WERI-Rb-1 (cell line): Measurements from ENCODE around the gene CYBB.
A peak's percentile ranks its signal among the peaks of the same experiment; 100 is the strongest.

ENCODE experiments used
- DNase-seq: peaks from one replicate; pipeline ENCODE4 v3.0.0-alpha.2; 2020
- H3K27ac ChIP-seq: fragments of 250-450 bp; sonication (Bioruptor Pico); 2 replicates; pipeline ENCODE4 v1.5.1; 2020; ENCODE audit warnings: mild to moderate bottlenecking, moderate library complexity
- H3K27me3 ChIP-seq: fragments of 250-450 bp; sonication (Bioruptor Pico); 2 replicates; pipeline ENCODE4 v1.5.1; 2021; ENCODE audit warnings: mild to moderate bottlenecking, low read depth, moderate library complexity; ENCODE audit not compliant: insufficient read depth, severe bottlenecking
- H3K36me3 ChIP-seq: fragments of 250-450 bp; sonication (Bioruptor Pico); 2 replicates; pipeline ENCODE4 v1.5.1; 2020; ENCODE audit warnings: mild to moderate bottlenecking, moderate library complexity
- H3K4me3 ChIP-seq: 2 replicates; pipeline ENCODE4 v1.5.1; 2011; ENCODE audit warnings: low read depth, mild to moderate bottlenecking, control low read depth, low read length
- H3K9me3 ChIP-seq: fragments of 250-450 bp; sonication (Bioruptor Pico); 2 replicates; pipeline ENCODE4 v1.5.1; 2021; ENCODE audit warnings: mild to moderate bottlenecking, moderate library complexity; ENCODE audit not compliant: severe bottlenecking
- CTCF ChIP-seq: IDR thresholded peaks from 2 replicates; pipeline ENCODE4 v1.5.1; 2011; ENCODE audit warnings: low read depth, mild to moderate bottlenecking, control low read depth, inconsistent platforms, low read length

Gene CYBB

GRCh38 chrX:37776987-37777325 is 2.9 kb upstream of the CYBB start:
- Histone ChIP-seq H3K36me3 (no peaks in the 10 kb centered on the region), H3K4me3 (no peak overlapping the region), H3K9me3 (no peaks in the 10 kb centered on the region), H3K27me3 (no peaks in the 10 kb centered on the region), H3K27ac (no peak overlapping the region)
- no peak for DNase-seq
- TF ChIP-seq CTCF = no peak

- no peaks in the 10 kb centered on the region for H3K9me3 ChIP-seq
- TF ChIP-seq CTCF = no peak
- DNase-seq = no peak
- no peak overlapping the region for H3K4me3 ChIP-seq
- H3K27ac ChIP-seq = no peak overlapping the region
- no peaks in the 10 kb centered on the region for H3K27me3 ChIP-seq
- no peaks in the 10 kb centered on the region for H3K36me3 ChIP-seq
Measured at GRCh38 chrX:37781081-37781480, 1.2 kb downstream of the CYBB start.

GRCh38 chrX:37781814-37782213 is 2.0 kb downstream of the CYBB start:
- Histone ChIP-seq H3K9me3 (no peaks in the 10 kb centered on the region), H3K4me3 (no peak overlapping the region), H3K27ac (peak overlapping the region; percentile 46), H3K36me3 (no peaks in the 10 kb centered on the region), H3K27me3 (no peaks in the 10 kb centered on the region)
- DNase-seq = no peak
- TF ChIP-seq CTCF = no peak

GRCh38 chrX:37782359-37782758 is 2.5 kb downstream of the CYBB start:
- Histone ChIP-seq H3K27ac (no peak overlapping the region), H3K36me3 (no peaks in the 10 kb centered on the region), H3K27me3 (no peaks in the 10 kb centered on the region), H3K9me3 (no peaks in the 10 kb centered on the region), H3K4me3 (no peak overlapping the region)
- no peak for DNase-seq
- no peak for TF ChIP-seq CTCF

GRCh38 chrX:37783305-37783704 is 3.4 kb downstream of the CYBB start:
- H3K9me3 ChIP-seq = no peaks in the 10 kb centered on the region
- H3K27me3 ChIP-seq = no peaks in the 10 kb centered on the region
- H3K27ac ChIP-seq = no peak overlapping the region
- no peaks in the 10 kb centered on the region for H3K36me3 ChIP-seq
- DNase-seq = no peak
- no peak for TF ChIP-seq CTCF
- H3K4me3 ChIP-seq = no peak overlapping the region

GRCh38 chrX:37785569-37785968 is 5.7 kb downstream of the CYBB start:
- no peak for TF ChIP-seq CTCF
- Histone ChIP-seq H3K27ac (no peak overlapping the region), H3K4me3 (no peak overlapping the region), H3K9me3 (no peaks in the 10 kb centered on the region), H3K27me3 (no peaks in the 10 kb centered on the region), H3K36me3 (no peaks in the 10 kb centered on the region)
- no peak for DNase-seq
